Activated naive CD4-positive, alpha-beta T cell treated with anti-CD3 and anti-CD28 coated beads, Interleukin-2, amount 50 U/mL, for 24 hours (primary cell): ENCODE data around the gene CHEK1.

Source experiments
- H3K27ac Mint-ChIP-seq: one replicate; pipeline ENCODE4 v1.8.0; 2021; ENCODE audit warnings: mild to moderate bottlenecking, mixed read lengths
- H3K27me3 Mint-ChIP-seq: one replicate; pipeline ENCODE4 v1.8.0; 2021; ENCODE audit warnings: mixed read lengths
- H3K36me3 Mint-ChIP-seq: one replicate; pipeline ENCODE4 v1.8.0; 2021; ENCODE audit warnings: mixed read lengths
- H3K4me1 Mint-ChIP-seq: one replicate; pipeline ENCODE4 v1.8.0; 2021; ENCODE audit warnings: mixed read lengths
- H3K4me3 Mint-ChIP-seq: one replicate; pipeline ENCODE4 v1.8.0; 2021; ENCODE audit warnings: mild to moderate bottlenecking, mixed read lengths
- H3K9me3 Mint-ChIP-seq: one replicate; pipeline ENCODE4 v1.8.0; 2021; ENCODE audit warnings: mixed read lengths

Gene CHEK1

DNA sequence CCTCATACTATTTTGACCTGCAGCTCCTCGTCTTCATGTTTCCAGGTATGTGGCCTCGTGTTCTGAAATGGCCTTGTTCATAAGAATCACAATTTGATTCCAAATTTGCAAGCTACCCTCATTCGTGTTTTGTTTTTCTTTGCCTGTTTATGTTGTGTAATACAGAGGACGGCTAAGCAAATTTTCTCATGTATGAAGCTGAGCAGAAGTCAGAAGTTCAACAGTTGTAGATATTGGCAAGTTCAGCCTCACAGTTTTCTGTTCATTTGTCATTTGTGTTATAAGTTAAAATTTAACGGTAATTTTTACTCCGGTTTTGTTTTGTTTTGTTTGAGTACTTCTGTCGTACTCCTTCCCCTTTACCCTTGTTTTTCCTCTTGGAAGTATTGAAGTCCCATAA, 15.4 kb upstream of the CHEK1 start:
- Mint-ChIP-seq H3K27me3 (no peaks in the 10 kb centered on the region), H3K4me3 (no peak overlapping the region), H3K9me3 (no peaks in the 10 kb centered on the region), H3K36me3 (peaks cover 43% of the 10 kb centered on the region), H3K4me1 (no peaks in the 10 kb centered on the region), H3K27ac (no peak overlapping the region)

DNA sequence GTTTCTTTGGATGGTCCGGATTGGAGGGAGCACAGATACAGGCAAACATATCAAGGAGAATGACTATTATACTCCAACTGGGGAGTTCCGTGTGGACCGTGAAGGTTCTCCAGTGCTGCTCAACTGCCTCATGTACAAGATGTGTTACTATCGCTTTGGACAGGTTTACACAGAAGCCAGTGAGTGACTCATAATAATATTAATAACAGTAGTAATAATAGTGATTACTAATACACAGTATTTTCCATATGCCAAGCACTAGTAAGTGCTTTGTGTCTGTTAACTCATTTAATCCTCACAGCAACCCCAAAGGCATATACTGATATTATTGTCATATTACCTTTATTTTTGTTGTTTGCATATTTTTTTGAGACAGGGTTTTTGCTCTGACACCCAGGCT, 6.6 kb upstream of the CHEK1 start:
- Mint-ChIP-seq H3K4me3 (no peak overlapping the region), H3K4me1 (no peaks in the 10 kb centered on the region), H3K27ac (no peak overlapping the region), H3K36me3 (peaks cover 12% of the 10 kb centered on the region), H3K27me3 (no peaks in the 10 kb centered on the region), H3K9me3 (no peaks in the 10 kb centered on the region)

DNA sequence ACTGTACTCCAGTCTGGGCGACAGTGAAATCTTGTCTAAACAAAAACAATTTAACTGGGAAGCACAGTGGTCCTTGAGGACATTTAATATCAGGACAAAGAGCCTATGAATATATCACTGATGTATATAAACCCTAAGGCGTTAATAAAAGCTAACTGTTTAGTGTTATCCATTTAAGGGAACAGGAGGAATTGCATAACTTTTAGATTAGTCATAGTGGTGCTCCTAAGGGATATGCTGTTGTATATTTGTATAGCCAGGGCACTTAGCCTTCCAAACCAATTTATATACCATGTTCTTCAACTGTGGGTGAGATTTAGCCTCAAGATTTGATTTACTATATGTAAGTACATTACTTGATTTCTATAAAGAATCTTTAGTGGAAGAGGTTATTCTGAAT, 3.0 kb upstream of the CHEK1 start:
- no peak overlapping the region for H3K27ac Mint-ChIP-seq

DNA sequence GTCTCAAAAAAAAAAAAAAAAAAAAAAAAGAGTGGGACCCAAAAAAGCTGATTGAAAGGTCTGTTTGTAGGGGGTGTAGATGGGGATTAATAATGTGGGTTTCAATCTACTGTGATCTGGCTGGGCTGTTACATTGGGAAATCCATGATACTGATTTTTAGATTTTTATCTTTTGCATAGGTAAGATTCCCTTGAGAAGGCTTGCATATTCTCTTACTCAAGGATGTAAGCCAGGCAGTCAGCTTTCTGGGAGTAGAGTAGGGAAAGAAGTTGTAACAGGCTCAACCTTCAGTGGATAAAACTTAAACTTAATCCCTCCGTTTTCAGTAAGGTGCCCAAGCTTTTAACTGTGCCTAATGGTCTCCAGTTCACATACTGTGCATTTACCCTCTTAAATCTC, 1.9 kb upstream of the CHEK1 start:
- Mint-ChIP-seq H3K9me3 (no peaks in the 10 kb centered on the region), H3K27me3 (no peaks in the 10 kb centered on the region), H3K27ac (peak overlapping the region; percentile 76), H3K4me1 (peaks cover 20% of the 10 kb centered on the region), H3K36me3 (peaks cover 6% of the 10 kb centered on the region), H3K4me3 (no peak overlapping the region)

More for the DNA sequence above, 3.0 kb upstream of the CHEK1 start:
- no peak overlapping the region for H3K4me3 Mint-ChIP-seq
- H3K4me1 Mint-ChIP-seq: peaks cover 15% of the 10 kb centered on the region
- no peaks in the 10 kb centered on the region for H3K9me3 Mint-ChIP-seq
- H3K27me3 Mint-ChIP-seq: no peaks in the 10 kb centered on the region
- peaks cover 2% of the 10 kb centered on the region for H3K36me3 Mint-ChIP-seq

DNA sequence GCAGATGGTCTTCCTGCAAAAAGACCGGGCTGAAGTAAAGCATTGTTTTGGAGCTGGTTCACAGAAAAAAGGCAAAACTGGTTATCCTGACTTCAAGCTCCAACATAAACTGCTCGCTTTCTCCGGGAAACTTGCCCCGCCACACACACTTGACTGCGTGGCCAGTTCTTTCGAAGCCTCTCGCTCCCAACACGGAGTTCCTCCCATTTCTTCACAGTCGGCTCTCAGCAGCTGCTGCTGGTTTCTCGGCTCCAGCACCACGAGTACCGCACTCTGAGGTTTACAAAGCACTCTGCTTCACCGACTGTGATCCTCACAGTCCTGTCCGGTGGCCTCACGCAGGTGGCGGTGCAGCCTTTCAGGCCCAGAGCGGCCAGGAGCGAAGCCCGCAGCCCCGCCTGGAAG, 264 bp downstream of the CHEK1 start:
- Mint-ChIP-seq H3K27me3 (no peaks in the 10 kb centered on the region), H3K4me1 (peaks cover 20% of the 10 kb centered on the region), H3K36me3 (peaks cover 6% of the 10 kb centered on the region), H3K9me3 (no peaks in the 10 kb centered on the region), H3K27ac (peak overlapping the region; percentile 97), H3K4me3 (peak overlapping the region; percentile 95)

DNA sequence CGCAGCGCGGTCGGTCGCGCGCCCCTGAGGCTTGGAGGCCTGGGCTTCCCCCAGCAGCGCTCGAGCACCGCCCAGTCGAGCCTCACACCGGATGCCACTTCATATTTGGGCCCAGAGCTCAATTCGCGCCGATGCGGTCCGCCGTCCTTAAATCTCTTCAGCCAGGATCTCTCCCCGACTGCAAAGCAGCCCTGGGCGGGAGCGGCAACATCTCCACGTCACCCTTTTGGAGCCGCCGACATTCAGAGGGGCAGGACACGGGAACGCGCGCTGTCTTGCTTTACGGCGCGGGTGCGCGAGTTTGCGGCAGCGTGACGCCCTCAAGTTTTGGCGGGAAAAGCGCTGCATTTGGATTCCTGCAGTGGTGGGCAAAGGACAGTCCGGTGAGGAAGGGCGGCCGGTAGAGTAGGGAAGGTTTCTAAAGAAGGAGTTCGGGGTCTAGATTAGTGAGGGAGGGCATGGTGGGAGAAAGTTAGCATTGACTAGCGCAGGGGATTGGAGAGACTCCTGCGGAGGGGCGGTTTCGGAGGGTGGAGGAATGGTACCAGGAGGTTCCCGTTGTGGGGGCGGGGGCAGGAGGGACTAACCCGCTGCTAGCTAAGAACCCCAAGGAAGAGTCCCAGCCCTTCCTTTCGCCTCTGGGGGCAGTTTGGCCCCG, 796 bp downstream of the CHEK1 start:
- Mint-ChIP-seq H3K27me3 (no peaks in the 10 kb centered on the region), H3K36me3 (peaks cover 6% of the 10 kb centered on the region), H3K4me3 (peak overlapping the region; percentile 95), H3K9me3 (no peaks in the 10 kb centered on the region), H3K4me1 (peaks cover 20% of the 10 kb centered on the region), H3K27ac (peak overlapping the region; percentile 97)

DNA sequence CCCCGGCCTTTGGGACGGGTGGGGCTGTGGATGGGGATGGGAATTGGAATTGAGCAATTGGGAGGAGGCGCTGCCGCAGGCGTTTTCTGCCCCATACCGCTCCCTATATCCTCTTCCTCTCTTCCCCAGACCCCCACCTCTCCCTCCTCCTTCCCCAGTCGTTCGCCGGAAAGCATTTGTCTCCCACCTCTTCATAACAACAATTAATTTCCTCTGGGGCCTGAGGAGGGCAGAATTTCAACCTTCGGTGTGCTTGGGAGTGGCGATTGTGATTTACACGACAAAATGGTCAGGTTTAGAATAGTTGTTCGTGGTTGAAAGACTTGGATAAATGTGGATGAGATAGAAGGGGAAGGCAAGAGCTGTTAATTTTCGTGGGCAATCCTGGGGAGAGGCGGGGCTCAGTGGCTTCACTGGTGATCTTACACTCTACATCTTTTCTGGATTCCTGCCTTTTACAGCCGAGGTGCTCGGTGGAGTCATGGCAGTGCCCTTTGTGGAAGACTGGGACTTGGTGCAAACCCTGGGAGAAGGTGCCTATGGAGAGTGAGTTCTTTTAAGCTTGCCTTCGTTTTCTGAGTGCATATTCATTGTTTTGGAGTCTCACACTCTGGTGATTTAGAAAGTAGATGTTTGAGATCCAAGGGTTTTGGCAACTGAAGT, 1.5 kb downstream of the CHEK1 start:
- Mint-ChIP-seq H3K9me3 (no peaks in the 10 kb centered on the region), H3K36me3 (peaks cover 6% of the 10 kb centered on the region), H3K4me1 (peaks cover 20% of the 10 kb centered on the region), H3K27ac (peak overlapping the region; percentile 97), H3K4me3 (peak overlapping the region; percentile 95), H3K27me3 (no peaks in the 10 kb centered on the region)

DNA sequence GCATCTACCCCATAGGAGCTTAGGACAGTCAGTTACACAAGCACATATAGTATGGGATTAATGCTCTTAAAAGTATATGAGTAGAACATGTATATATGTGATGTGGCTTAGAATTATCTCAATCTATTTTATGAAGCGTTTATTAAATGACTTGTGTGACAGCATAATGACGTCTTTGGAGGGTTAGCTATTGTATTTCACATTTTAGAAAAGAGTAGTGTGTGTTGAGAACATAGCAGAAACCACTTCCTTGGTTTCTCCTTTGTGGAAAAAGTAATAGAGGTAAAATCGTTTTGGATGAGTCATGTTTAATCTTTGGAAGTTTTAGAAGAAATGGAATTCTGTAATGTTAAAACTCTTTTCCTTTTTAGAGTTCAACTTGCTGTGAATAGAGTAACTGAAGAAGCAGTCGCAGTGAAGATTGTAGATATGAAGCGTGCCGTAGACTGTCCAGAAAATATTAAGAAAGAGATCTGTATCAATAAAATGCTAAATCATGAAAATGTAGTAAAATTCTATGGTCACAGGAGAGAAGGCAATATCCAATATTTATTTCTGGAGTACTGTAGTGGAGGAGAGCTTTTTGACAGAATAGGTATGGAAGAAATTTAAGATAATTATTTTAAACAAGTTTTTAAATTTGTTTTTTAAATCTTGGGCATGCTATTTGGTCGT, 2.4 kb downstream of the CHEK1 start:
- H3K4me1 Mint-ChIP-seq: peaks cover 23% of the 10 kb centered on the region
- no peak overlapping the region for H3K27ac Mint-ChIP-seq
- peak overlapping the region; percentile 95 for H3K4me3 Mint-ChIP-seq
- no peaks in the 10 kb centered on the region for H3K9me3 Mint-ChIP-seq
- no peaks in the 10 kb centered on the region for H3K27me3 Mint-ChIP-seq
- peaks cover 4% of the 10 kb centered on the region for H3K36me3 Mint-ChIP-seq

DNA sequence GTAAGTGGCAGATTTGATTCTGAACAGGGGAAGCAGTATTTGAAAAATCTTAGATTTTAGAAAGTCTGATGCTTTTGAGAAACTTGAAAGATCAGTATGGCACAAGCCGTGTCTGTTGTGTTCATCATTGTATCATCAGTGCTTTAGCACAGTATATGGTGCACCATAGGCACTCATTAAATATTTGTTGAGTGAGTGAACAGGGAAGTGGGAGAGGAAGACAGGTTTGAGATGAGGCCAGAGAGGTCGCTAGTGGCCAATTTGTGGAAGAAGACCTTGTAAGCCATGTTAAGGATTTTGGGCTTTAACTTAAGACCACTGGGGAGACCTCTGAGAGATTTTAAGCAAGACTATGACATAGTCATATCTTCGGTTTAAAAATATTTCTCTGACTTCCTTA, 12.9 kb downstream of the CHEK1 start:
- no peaks in the 10 kb centered on the region for H3K27me3 Mint-ChIP-seq
- H3K9me3 Mint-ChIP-seq: no peaks in the 10 kb centered on the region
- no peak overlapping the region for H3K27ac Mint-ChIP-seq
- H3K36me3 Mint-ChIP-seq: peaks cover 18% of the 10 kb centered on the region
- no peaks in the 10 kb centered on the region for H3K4me1 Mint-ChIP-seq
- H3K4me3 Mint-ChIP-seq: no peak overlapping the region

DNA sequence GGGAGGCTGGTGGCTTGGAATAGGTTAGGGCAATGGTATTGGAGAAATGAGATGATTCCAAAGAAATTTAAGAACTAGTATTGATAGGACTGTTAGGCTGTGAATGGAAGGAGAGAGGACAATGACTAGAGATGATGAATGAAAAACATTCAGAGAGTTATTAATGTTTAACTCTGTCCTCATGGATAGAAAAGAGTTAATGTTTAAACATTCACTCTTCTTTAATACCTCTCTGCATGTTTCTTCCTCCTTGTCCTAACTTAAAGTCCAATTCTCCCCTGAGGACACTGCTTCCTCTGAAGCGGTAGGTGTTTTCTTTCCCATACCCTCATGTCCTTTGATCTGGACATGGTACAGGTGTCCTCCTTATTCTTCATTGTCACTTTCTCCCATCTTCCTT, 13.4 kb downstream of the CHEK1 start:
- no peaks in the 10 kb centered on the region for H3K9me3 Mint-ChIP-seq
- H3K36me3 Mint-ChIP-seq: peaks cover 18% of the 10 kb centered on the region
- no peak overlapping the region for H3K4me3 Mint-ChIP-seq
- H3K27ac Mint-ChIP-seq: no peak overlapping the region
- H3K27me3 Mint-ChIP-seq: no peaks in the 10 kb centered on the region
- H3K4me1 Mint-ChIP-seq: no peaks in the 10 kb centered on the region

DNA sequence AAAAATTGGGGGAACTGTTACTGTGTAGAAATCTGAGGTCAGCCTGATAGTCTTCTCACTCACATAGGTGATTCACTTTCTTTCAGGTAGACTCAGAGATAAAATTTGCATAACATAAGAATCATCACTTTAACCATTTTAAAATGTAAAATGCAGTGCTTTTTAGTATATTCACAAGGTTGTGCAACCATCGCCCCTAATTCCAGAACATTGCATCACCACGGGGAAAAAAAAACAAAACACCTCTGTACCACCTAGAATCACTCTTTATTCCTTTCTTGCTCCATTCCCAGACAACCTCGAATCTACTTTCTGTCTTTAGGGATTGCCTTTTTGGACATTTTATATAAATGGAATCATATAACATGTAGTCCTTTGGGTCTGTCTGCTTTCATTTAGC, 20.9 kb downstream of the CHEK1 start:
- H3K4me3 Mint-ChIP-seq: no peak overlapping the region
- no peaks in the 10 kb centered on the region for H3K27me3 Mint-ChIP-seq
- no peaks in the 10 kb centered on the region for H3K9me3 Mint-ChIP-seq
- H3K27ac Mint-ChIP-seq: no peak overlapping the region
- peaks cover 8% of the 10 kb centered on the region for H3K4me1 Mint-ChIP-seq
- H3K36me3 Mint-ChIP-seq: peaks cover 8% of the 10 kb centered on the region

DNA sequence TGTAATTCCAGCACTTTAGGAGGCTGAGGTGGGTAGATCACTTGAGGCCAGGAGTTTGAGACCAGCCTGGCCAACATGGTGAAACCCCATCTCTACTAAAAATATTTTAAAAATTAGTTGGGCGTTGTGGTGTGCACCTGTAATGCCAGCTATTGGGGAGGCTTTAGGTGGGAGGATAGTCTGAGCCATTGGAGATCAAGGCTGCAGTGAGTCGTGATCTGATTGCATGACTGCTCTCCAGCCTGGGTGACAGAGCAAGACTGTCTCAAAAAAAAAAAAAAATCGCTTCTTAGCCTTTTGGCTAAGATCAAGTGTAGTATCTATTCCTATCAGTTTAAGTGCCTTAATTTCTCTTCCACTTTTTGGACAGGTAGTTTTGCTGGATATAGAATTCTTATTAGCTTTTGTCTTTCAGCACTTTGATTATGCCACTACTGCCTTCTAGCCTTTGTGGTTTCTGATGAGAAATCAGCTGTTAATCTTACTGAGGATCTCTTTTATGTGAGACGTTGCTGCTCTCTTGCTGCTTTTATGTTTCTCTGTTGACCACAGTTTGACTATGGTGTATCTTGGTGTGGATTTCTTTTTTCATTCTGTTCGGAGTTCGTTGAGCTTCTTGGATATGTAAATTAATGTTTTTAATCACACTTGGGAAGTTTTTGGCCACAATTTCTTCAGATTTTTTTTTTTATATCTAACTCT, 24.7 kb downstream of the CHEK1 start:
- peaks cover 8% of the 10 kb centered on the region for H3K4me1 Mint-ChIP-seq
- H3K4me3 Mint-ChIP-seq: no peak overlapping the region
- H3K9me3 Mint-ChIP-seq: no peaks in the 10 kb centered on the region
- peaks cover 9% of the 10 kb centered on the region for H3K36me3 Mint-ChIP-seq
- H3K27ac Mint-ChIP-seq: no peak overlapping the region
- H3K27me3 Mint-ChIP-seq: no peaks in the 10 kb centered on the region

DNA sequence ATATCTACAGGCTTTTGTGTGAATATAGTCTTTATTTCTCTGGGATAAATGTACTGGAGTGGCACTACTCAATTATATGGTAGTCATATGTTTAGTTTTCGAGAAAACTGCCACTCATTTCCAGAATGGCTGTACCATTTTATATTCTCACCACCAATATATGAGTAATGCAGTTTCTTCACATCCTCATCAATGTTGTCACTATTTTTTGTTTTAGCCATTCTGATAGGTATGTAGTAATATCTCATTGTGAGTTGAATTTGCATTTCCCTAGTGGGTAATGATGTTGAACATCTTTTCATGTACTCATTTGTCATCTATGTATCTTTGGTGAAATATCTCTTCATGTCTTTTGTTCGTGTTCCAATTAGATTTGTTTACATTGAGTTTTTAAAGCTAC, 37.7 kb downstream of the CHEK1 start:
- Mint-ChIP-seq H3K9me3 (peaks cover 10% of the 10 kb centered on the region), H3K36me3 (peaks cover 18% of the 10 kb centered on the region), H3K4me3 (no peak overlapping the region), H3K27ac (no peak overlapping the region), H3K4me1 (no peaks in the 10 kb centered on the region), H3K27me3 (no peaks in the 10 kb centered on the region)

DNA sequence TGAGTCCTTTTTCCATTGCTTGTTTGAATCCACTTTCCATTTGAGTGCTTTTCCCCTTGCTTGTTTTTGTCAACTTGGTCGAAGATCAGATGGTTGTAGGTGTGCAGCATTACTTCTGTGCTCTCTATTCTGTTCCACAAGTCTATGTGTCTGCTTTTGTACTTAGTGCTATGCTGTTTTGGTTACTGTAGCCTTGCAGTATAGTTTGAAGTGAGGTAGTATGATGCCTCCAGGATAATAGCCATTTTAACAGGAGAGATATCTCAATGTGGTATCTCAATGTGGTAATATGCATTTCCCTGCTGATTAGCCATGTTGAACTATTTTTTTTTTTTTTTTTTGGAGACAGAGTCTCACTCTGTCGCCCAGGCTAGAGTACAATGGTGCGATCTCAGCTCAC, 38.9 kb downstream of the CHEK1 start:
- Mint-ChIP-seq H3K4me1 (no peaks in the 10 kb centered on the region), H3K27me3 (no peaks in the 10 kb centered on the region), H3K27ac (no peak overlapping the region), H3K36me3 (peaks cover 20% of the 10 kb centered on the region), H3K4me3 (no peak overlapping the region), H3K9me3 (peaks cover 14% of the 10 kb centered on the region)

DNA sequence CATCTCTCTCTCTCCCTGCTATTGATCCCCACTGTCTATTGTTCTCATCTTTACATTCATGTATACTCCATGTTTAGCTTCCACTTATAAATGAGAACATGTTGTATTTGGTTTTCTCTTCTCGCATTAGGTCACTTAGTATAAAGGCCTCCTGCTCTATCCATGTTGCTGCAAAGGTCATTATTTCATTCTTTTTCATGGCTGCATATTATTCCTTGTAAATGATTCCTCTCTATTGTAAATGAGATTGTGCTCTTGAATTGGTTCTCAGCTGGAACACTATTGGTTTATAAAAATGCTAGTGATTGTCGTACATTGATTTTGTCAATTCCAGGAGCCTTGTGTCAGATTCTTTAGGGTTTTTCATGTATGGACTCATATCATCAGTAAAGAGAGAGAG, 42.2 kb downstream of the CHEK1 start:
- Mint-ChIP-seq H3K9me3 (peaks cover 14% of the 10 kb centered on the region), H3K27me3 (no peaks in the 10 kb centered on the region), H3K4me3 (no peak overlapping the region), H3K27ac (no peak overlapping the region), H3K36me3 (peaks cover 19% of the 10 kb centered on the region), H3K4me1 (no peaks in the 10 kb centered on the region)

DNA sequence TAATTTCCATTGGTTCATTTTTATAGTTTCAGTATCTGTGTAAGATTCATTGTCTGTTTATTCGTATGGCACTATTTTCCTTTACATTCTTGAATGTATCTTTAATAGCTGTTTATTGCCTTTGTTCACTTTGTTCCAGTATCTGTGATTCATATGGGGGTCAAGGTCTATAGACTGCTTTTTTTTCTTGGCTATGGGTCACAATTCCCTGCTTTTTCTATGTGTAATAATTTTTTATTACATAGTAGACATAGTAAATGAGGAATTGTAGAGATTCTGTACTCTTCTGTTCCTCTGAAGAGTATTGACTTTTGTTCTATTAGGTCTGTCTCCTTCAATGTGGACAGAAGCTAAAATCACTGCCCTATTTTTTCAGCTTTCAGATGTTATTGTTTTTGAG, 45.2 kb downstream of the CHEK1 start:
- peaks cover 14% of the 10 kb centered on the region for H3K9me3 Mint-ChIP-seq
- no peaks in the 10 kb centered on the region for H3K27me3 Mint-ChIP-seq
- H3K27ac Mint-ChIP-seq: no peak overlapping the region
- peaks cover 20% of the 10 kb centered on the region for H3K36me3 Mint-ChIP-seq
- no peak overlapping the region for H3K4me3 Mint-ChIP-seq
- H3K4me1 Mint-ChIP-seq: no peaks in the 10 kb centered on the region
